T-helper 2 cell (primary cell): ENCODE measurements around the gene MYL6.
"Not testable (repeated sequence)": the region's sequence is repeated elsewhere in the genome, so short reads cannot be mapped to it uniquely, and the experiment has no call there.

Source experiments
- DNase-seq, 5 experiments: peaks; one replicate each; pipeline versions ENCODE4 v3.0.0 to v3.0.0-alpha.2; 2012 to 2022
- total RNA-seq, 2 donors: gene quantifications; one replicate each; lab custom pipeline; 2026; lab: John Stamatoyannopoulos, UW

The MYL6 gene
- 376 to 434 reads per million in 2 donors for total RNA-seq

DNA sequence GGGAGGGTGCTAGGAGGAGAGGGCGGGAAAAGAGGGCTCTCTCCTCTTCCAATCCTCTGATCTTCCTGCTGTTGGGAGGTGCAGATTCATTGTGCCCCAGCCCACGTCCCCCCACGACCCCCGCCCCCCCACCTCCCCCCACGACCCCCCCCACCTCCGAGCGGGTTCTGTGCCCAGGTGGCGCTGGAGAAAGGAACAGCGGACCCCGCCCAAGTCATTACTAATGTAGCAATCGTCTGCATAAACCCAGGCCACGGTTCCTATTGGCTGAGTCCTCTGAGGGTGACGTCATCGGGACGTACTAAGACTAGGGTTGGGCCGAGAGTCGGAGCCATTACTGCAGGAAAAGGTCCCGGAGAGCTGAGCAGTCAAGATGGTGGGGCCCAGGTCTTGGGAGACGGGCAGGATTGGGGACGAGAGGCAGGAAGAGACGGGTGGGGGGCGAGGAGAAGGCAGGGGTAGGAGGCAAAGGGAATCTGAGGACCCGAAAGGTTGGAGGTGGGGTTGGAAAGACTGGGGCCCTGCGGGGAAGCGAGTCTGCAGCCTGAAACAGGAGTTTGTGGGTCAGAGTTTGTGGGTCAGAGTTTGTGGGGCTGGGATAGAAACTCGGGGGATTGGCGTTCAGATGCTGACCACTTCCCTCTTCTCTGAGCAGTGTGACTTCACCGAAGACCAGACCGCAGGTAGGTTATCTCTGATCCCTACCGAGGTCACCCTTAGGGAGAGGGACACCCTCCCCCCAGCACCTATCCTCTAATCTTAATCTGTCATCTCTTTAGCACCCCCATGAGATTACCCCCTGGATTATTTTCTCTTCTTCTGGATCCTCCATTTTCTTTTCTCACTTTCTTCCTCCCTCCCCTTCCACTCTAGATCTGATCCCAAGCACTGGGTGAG lies at the start of gene MYL6:
Gene MYL6, plus strand, starts transcription at position 331 of the 897 bp plus-strand sequence. Its CDS starts 43 bp downstream, at position 374.
- peak; percentile 59 to 97 (median 85) for DNase-seq

- DNase-seq, result no peak
These were observed 47.6 kb upstream of the MYL6 start for GRCh38 chr12:56110571-56110970.

DNA sequence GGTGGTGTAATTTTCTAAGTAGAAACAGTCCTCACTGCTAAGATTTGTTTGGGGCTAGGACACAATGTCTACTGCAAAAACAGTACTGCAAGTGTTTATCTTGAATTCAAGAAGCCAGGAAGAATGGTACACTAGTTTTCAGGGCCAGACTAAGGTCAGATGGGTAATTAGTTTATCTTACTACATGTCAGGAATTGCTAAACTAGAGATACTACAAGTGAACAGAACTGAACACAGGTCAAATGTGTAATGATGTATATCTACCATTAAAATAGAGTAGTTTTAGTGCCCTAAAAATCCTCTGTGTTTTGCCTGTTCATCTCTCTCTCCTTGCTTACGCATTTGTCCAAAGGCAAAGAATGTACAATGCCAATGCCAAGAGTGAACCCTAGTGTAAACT lies 44.1 kb upstream of the MYL6 start:
- no peak for DNase-seq

DNA sequence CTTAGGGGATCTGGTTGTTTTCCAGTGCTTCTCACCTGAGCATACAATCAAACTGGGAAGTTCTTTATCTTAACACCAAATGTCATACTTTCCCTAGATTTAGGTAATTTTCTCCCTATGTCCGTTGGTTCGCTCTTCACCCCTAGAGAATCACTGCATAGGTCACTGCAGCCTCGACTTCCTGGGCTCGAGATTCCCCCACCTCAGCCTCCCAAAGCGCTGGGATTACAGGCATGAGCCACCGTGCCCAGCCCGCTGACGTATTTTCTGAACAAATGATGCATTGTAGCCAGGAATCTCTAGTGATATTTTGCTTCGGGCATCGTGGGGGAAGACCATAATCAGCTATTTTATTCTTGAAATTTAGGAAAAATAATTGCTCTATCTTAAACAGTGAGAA lies 42.8 kb upstream of the MYL6 start:
- DNase-seq, result no peak

DNA sequence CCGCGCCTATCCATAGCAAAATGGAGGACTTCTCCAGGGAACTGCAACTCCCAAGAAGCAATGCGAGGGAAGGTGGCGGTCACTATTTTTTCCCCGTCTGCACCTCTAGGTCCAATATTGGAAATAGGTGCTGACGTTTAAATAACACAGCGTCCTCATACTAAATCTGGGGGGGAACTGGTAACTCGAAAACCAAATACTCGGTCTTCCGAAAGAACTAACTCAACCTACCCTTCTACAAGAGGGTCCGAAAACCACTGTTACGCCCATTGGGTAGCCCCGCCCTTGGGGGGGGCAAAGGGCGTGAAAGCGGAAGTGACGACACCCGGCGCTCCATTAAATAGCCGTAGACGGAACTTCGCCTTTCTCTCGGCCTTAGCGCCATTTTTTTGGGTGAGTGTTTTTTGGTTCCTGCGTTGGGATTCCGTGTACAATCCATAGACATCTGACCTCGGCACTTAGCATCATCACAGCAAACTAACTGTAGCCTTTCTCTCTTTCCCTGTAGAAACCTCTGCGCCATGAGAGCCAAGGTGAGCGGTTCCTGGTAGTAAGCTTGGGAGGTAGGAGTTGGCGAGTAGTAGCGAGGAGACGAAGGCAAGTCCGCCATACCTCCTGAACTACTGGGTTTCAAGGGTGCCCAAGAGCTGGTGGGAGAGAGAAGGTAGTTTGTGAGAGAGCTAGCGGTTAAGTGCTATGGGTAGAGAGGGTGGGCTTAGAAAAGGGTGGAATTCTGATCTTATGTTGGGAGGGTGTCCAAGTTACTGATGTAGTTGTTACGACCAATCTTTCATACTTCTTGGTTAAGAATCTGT lies 41.7 kb upstream of the MYL6 start, which contains the start of gene RPL41:
Gene RPL41, plus strand, starts transcription at position 367 of the 815 bp plus-strand sequence.
- peak; percentile 71 to 95 (median 89) for DNase-seq

DNA sequence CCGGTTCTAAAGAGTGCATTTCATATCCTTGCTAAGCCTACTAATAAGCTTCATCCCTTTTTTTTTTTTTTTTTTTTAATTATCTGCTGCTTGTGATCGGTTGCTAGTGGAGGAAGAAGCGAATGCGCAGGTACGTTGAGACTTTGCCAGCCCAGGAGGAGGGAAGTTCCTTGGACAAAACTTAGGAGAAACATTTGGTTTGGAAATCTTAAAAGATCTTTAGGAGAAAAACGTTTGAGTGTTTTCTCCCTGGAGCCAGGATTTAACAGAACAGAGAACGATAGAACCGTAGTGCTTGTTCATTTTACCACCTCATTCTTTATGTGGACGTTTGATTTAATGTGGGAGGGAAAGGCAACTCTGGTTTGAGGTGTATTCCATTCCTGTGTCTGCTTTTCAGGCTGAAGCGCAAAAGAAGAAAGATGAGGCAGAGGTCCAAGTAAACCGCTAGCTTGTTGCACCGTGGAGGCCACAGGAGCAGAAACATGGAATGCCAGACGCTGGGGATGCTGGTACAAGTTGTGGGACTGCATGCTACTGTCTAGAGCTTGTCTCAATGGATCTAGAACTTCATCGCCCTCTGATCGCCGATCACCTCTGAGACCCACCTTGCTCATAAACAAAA lies 41.0 kb upstream of the MYL6 start:
- DNase-seq, result not testable (repeated sequence)

GRCh38 chr12:56117778-56118687 lies 40.1 kb upstream of the MYL6 start, which contains the start of gene ZC3H10:
TSS of gene ZC3H10 (plus strand) at chr12:56118266. CDS start at chr12:56120563, 2,297 bp downstream.
- DNase-seq, result peak; percentile 84 to 100 (median 98)

DNA sequence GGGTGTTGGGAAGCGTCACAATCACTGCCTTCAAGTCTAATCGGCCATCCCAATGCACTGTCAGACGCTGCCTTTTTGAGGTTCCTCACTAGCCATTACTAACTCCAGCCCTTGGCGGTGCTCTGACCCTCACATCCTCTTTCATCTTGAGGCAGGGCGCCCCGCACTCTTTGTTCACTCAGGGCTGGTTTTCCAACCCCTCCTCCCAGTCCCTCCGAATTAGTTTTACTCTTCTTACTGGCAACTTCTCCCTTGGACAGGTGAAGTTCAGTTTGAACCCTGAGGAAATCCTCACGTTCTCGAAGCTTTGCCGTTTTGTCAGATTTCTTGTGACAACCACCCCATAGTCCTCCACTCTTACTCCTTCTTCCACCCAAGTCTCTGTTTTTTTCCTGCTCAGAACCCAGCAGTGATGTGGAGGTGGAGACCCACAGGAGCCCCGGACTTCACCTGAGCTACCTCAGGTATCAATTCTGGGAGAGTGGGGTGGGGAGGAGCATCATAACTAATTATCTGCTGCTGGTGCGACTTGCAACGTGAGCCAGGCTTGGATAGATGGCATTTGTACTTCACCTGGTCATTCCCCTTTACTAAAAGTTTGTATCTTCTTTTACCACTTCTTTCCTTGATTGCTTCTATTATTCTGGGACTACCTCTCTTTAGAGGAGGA lies 39.3 kb upstream of the MYL6 start:
- no peak for DNase-seq

DNA sequence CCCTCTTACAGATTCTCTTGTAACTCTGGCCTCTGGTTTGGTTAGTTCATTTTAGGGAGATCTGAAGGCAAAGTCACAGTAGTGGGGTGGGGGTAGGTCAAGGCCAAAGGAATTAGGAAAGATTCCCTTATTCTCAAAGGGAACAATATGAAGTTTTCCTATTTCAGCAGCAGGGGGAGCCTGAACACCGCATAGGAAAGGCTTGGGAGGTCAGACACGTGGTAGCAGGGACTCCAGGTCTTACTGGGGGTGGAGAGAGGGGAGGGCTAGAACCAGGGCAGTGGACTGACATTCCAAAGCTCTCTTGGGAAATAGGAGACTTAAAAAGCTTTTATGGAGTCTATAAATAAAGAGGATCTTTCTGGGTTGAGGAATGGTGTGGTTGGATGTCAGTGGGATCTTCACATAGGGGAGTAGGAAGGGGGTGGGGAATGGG lies 38.8 kb upstream of the MYL6 start:
- DNase-seq, result peak in 3 of 5 experiments; percentile 45 to 72 (median 52)

DNA sequence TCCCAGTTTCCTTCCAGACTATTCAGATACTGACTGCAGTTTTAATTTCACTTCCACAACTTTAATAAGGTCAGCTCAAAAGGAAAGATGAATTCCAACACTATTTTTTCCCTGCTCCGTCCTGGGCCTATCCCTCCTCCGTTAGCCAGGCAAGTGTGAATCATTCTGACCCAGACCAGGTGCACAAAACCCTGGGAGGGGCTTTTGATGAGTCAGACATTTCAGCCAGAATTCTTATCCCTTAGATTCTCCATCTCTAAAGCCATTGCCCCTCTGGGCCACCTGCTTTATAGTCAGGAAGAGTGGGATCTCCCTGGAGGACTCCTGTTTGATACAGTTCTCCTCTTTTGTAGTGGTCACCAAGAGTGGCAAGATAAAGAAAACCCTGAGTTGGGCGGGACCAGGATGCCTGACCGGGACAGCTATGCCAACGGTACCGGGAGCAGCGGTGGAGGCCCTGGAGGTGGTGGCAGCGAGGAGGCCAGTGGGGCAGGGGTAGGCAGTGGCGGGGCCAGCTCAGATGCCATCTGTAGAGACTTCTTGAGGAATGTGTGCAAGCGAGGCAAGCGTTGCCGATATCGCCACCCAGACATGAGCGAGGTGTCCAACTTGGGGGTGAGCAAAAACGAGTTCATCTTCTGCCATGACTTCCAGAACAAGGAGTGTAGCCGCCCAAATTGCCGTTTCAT lies 37.9 kb upstream of the MYL6 start:
- DNase-seq, result no peak

- DNase-seq, result no peak
These were observed 36.8 kb upstream of the MYL6 start for GRCh38 chr12:56121204-56121870.

GRCh38 chr12:56122637-56123036 lies 35.5 kb upstream of the MYL6 start:
- no peak for DNase-seq

- DNase-seq, result no peak
These were observed 34.0 kb upstream of the MYL6 start for GRCh38 chr12:56124133-56124532.

DNA sequence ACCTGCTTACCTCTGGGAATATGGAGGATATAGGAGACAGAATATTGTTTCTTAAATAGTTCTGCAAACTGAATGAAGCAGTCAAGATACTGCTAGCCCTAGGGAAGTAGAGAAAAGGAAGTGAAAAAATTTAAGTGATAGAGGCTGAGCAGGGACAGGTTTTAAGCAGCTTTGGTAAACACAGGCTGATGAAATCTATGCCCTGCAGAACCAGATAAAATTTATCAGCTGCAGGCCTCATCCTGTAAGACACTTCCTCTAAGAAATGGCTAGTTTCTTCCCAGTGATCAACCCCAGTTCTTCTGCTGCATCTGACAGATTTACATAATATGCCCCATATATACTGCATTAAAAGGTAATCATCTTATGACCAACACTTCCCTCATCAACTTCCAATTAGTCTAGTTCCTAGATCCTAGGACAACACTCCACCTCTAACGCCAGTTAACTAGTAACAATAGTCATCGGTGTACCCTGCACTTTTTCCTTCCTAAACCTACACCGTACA lies 31.4 kb upstream of the MYL6 start:
- peak in 1 of 5 experiments; percentile 41 for DNase-seq

DNA sequence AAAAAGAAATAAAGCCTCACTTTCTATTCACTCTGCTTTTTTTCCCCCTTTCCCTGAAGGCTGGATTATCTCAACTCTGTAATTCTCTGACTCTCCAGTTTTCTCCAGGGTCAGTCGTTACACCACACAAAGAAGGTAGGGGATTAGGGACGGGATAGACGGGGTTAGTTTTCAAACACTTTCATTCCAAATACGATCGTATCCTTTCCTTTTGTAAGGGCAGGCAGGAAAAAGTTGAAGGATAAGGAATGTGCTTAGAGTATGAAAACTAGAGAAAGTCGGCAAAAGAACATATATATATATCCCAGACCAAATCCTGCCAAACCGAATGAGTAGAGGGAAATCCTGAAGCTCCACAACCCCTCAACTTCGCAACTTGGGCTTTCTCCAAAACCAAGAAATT lies 30.7 kb upstream of the MYL6 start:
- DNase-seq, result no peak

DNA sequence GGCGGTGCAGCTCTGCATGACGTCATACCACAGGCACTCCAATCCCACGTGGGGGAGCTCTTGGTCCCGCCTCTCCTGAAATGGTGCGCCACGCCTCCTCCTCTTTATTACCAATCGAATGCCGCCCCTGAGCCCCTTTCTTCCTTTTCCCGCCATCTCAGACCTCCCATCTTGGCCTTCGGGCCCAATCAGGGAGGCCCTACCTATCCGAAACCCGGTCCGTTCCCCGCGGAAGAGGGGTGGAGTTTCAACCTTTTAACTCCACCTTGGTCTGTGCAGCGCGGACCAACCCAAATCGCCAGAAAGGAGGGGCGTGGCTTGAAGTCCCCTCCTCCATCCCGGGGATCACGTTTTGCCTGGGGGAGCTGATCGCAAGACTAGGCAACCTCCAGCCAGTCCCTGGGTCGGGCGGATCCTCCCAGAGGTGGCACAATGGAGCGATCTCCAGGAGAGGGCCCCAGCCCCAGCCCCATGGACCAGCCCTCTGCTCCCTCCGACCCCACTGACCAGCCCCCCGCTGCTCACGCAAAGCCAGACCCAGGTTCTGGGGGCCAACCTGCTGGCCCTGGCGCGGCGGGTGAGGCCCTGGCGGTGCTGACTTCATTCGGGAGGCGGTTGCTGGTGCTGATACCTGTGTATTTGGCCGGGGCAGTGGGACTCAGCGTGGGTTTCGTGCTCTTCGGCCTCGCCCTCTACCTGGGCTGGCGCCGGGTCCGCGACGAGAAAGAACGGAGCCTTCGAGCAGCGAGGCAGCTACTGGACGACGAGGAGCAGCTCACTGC lies 30.1 kb upstream of the MYL6 start, which contains the start of gene ESYT1:
Gene ESYT1, plus strand, starts transcription at position 380 of the 782 bp plus-strand sequence. Its CDS starts 53 bp downstream, at position 433.
- peak; percentile 83 to 100 (median 97) for DNase-seq

DNA sequence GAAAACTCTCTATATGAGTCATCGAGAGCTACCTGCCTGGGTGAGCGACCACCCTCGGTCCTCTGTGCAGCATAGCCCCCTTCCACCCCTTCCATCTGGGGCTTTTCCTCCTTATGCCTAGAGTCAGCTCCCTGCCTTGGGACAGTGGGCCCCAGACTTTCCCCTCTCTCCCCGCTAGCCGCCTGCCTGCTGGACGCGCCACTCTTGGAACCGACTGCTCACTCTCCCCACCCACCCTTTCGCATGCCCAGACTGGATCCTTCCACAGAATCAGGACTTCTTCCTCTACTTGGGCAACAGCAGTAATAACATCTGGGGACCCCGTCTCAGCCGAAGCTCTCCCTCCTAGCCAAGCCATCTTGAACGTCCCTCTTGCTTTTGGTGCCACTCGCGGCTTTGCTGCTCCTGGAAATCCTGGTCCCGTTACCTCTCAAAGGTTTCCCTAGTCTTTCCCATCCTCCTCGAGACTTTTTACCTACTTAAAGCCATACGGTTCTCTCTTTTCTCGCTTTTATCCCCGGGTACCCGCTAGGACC lies 29.4 kb upstream of the MYL6 start:
- DNase-seq, result peak in 1 of 5 experiments; percentile 31
